ENCODE results near the gene RPN1.

- TF ChIP-seq CTCF (IDR thresholded peaks at IDR 0.05) (no peak), POLR2A (IDR thresholded peaks at IDR 0.05) (no peak)
These were observed 63.2 kb downstream of the RPN1 start for GRCh38 chr3:128587391-128587790.

All from suprapubic skin (tissue), 3 donors.